Astrocyte (in vitro differentiated cells and primary cell): ENCODE results near the gene SLC26A1.

Source experiments
- EZH2 ChIP-seq: IDR thresholded peaks from 2 replicates; pipeline ENCODE4 v1.6.1; 2012; ENCODE audit warnings: mild to moderate bottlenecking, low read length, inconsistent platforms; ENCODE audit not compliant: insufficient read depth
- TF ChIP-seq, protein P1 (sequence below): IDR thresholded peaks from 2 replicates; pipeline ENCODE4 v1.5.1; 2011; ENCODE audit warnings: low read depth, mild to moderate bottlenecking, inconsistent platforms, low read length, moderate library complexity; ENCODE audit not compliant: insufficient read depth

DNA sequence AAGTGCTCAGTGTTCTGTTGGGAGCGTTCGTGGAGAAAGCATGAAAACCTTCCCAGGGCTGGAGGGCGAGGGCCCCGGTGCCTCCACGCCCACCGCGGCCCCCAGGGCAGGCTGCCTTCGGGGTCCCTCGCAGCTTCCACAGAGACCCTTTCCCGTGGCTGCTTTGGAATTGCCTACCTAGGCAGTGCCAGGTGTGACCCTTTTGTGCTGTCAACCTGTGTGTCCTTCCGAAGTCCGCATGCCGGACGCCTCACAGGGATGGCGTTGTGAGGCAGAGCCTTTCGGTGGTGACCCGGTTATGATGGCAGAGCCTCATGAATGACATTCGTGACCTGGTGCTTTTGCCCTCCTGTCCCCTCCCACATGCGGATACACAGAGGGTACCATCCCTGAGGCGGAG lies 43.5 kb downstream of the SLC26A1 start:
- TF ChIP-seq EZH2 = no peak
- TF ChIP-seq, protein P1, sequence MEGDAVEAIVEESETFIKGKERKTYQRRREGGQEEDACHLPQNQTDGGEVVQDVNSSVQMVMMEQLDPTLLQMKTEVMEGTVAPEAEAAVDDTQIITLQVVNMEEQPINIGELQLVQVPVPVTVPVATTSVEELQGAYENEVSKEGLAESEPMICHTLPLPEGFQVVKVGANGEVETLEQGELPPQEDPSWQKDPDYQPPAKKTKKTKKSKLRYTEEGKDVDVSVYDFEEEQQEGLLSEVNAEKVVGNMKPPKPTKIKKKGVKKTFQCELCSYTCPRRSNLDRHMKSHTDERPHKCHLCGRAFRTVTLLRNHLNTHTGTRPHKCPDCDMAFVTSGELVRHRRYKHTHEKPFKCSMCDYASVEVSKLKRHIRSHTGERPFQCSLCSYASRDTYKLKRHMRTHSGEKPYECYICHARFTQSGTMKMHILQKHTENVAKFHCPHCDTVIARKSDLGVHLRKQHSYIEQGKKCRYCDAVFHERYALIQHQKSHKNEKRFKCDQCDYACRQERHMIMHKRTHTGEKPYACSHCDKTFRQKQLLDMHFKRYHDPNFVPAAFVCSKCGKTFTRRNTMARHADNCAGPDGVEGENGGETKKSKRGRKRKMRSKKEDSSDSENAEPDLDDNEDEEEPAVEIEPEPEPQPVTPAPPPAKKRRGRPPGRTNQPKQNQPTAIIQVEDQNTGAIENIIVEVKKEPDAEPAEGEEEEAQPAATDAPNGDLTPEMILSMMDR = no peak
